ENCODE results near the gene RERE. TPM values are rescaled to one million over a fixed set of nuclear protein-coding genes. Genes with fewer than 3 reads are reported as not detected.

The RERE gene
- 7.4 and 10.3 TPM in 2 replicates for total RNA-seq (2014; rRNA removed; shearing (Covaris generic))

GRCh38 chr1:8817412-8818324 lies at the start of gene RERE:
Gene RERE, minus strand, starts transcription at chr1:8817640.
- DNase-seq (ENCODE audit: low read depth) = peak; percentile 92

DNA sequence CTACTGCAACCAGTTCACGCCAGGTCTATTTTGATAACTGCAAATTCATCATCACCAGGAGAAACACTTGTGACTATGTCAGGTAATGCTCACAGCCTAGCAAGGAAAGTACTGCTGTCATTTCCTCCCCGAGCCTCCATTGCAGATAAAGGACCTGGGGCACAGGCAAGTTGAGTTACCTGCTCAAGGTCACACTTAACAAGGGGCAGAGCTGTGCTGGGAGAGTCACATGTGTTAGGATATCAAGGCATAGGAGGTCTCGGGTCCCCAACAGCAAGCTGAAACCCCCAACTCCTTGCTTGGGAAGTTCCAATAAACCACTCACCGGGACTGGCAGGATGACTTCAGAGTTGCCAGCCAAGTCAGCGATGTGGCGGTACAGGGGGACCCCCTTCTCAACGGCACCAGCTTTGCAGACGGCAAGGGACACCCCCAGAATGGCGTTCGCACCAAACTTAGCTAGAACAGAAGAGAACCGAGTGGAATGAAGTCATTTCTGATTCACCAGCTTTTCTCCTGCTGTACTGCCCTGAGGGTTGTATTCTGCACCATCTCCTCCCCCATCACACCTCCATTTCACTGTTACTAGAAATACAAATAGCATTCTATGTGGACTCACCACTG lies 49.5 kb upstream of the RERE start:
- DNase-seq (ENCODE audit: low read depth) = peak; percentile 43

DNA sequence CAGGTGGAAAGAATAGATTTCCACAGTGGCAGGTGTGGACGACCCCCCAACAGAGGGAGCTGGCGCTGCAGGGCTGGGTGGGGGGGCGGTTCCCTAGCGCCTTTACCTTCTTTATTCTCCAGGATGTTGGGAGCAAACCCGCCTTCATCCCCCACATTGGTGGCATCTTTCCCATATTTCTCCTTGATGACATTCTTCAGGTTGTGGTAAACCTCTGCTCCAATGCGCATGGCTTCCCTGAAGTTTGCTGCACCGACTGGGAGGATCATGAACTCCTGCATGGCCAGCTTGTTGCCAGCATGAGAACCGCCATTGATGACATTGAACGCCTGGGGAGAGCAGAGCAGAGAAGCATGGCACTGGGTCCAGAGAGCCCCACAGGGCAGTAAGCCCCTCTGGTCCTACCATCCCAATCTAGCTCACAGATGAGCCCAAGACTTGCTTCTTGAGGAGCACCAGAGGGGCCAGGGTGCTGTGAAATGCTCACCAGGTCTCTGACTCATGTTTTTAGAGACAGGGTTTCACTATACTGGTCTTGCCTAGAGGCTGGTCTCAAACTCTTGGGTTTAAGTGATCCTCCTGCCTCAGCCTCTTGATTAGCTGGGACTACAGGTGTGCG lies 48.8 kb upstream of the RERE start:
- no peak for DNase-seq (ENCODE audit: low read depth)

DNA sequence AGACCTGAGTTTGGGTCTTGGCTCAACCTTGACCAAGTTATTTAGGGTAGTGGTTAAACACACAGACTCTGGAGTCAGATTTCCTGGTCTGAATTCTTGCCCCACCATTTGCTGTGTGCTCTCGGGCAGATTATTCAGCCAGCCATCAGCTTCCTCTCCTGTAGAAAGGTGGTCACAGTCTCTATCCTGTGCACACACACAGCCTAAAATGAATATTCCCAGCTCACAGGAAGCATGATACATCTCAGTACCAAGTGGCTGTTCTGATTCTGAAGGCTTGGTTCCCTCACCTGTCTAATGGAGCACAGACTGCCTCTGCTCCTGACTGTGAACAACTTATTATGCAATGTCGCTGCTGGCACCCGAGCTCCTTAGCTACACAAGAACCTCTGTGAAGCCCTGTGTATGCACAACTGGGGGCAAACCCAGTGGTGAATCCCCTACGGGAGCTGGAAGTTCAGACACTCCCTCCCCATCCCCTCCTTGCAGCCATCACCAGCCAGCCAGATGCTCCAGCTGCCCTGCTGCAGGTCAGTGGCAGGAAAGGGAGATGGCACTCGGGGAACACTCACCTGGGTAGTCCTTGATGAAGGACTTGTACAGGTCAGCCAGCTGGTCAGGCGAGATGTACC lies 47.4 kb upstream of the RERE start:
- no peak for DNase-seq (ENCODE audit: low read depth)

DNA sequence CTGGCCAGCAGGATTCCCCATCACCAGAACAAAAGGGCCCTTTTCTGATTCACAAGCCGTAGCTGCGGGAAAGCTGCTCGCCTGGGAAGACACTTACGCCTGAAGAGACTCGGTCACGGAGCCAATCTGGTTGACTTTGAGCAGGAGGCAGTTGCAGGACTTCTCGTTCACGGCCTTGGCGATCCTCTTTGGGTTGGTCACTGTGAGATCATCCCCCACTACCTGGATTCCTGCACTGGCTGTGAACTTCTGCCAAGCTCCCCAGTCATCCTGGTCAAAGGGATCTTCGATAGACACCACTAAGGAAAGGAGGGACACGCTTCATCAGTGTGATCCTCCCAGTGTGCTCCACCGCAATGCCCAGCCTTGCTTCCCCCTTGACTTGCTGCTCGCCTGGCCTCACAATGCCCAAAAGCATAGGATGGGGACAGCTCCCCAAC lies 46.4 kb upstream of the RERE start:
- no peak for DNase-seq (ENCODE audit: low read depth)

- no peak for DNase-seq (ENCODE audit: low read depth)
Observed at GRCh38 chr1:8863138-8863537, 45.7 kb upstream of the RERE start.

GRCh38 chr1:8862528-8862927 lies 45.1 kb upstream of the RERE start:
- no peak for DNase-seq (ENCODE audit: low read depth)

DNA sequence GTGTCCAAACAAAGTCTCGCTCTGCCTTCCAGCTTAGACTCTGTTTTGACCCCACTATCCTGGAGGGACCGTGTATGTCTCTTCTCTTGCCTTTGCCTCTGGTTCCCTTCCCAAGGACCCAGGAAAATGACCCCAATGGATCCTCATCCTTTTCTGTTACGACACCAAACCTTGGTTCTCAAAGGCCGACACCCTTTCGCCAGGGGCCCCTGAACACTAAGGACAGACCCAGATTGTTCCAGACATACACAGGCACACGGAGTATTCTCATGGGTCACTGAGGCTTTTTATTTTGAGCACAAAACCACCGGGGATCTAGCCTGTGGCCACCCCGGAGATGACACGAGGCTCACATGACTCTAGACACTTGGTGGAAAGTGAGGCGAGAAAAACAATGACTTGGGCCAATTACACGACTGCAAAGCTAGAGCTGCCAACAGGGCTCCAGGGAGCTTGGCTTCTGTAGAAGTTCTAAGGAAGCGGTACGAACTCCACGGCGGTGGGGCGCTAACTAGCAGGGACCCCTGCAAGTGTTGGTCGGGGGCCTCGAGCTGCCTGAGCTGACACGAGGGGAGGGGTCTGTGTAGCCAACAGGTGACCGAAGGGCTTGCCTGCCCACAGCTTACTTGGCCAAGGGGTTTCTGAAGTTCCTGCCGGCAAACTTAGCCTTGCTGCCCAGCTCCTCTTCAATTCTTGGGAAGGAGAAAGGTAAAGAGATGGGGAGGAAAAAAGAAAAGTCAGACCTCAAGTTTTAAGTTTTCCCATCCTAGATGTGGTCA lies 43.5 kb upstream of the RERE start:
- DNase-seq (ENCODE audit: low read depth) = no peak

DNA sequence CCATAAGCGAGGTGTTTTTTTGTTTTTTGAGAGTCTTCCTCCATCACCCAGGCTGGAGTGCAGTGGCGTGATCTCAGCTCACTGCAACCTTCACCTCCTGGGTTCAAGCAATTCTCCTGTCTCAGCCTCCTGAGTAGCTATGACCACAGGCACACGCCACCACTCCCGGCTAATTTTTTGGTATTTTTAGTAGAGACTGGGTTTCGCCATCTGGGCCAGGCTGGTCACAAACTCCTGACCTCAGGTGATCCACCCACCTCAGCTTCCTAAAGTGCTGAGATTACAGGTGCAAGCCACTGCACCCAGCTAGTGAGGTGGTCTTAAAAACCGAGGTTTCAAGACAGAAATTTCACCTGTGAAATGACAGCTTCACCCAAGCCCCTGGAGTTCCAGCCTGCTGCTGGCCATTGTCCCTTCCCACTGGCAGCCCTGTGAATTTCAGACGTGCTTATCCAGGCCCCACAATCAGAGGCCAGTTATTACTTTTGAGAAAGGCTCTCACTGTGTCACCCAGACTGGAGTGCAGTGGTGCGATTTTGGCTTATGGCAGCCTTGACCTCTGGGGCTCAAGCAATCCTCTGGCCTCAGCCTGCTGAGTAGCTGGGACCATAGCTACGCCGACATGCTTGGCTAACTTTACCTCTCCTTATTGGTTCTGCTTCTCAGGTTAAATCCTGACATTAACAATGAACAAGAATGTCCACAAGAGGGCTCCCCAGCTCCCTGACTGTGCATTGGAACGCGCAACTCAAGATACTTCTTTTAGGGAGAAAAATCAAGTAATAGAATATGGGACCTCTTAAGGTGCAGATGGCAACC lies 41.7 kb upstream of the RERE start:
- peak; percentile 65 for DNase-seq (ENCODE audit: low read depth)

GRCh38 chr1:8858112-8858668 lies 40.8 kb upstream of the RERE start:
- DNase-seq (ENCODE audit: low read depth) = peak; percentile 95

GRCh38 chr1:8856689-8857412 lies 39.4 kb upstream of the RERE start:
- no peak for DNase-seq (ENCODE audit: low read depth)

DNA sequence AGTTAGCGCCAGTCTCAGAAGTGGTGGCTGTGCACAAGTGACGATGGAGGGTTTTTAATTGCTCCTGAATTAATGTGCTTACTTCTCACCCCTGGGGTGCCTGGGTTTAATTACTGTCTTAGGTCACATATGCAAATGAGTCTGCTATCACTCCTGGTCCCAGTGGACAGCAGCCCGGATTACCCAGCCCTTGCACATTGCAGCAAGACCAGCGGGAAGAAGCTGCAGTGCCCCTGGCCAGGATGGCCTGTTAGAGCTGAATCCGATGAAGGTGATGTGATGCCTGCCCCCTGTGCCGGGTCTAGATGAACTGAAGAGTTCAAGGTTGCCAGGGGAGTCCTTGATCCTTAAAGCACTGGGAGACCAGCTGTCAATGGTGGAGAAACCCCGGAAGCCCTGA lies 36.8 kb upstream of the RERE start:
- DNase-seq (ENCODE audit: low read depth) = no peak

GRCh38 chr1:8851060-8851459 lies 33.6 kb upstream of the RERE start:
- DNase-seq (ENCODE audit: low read depth) = no peak

DNA sequence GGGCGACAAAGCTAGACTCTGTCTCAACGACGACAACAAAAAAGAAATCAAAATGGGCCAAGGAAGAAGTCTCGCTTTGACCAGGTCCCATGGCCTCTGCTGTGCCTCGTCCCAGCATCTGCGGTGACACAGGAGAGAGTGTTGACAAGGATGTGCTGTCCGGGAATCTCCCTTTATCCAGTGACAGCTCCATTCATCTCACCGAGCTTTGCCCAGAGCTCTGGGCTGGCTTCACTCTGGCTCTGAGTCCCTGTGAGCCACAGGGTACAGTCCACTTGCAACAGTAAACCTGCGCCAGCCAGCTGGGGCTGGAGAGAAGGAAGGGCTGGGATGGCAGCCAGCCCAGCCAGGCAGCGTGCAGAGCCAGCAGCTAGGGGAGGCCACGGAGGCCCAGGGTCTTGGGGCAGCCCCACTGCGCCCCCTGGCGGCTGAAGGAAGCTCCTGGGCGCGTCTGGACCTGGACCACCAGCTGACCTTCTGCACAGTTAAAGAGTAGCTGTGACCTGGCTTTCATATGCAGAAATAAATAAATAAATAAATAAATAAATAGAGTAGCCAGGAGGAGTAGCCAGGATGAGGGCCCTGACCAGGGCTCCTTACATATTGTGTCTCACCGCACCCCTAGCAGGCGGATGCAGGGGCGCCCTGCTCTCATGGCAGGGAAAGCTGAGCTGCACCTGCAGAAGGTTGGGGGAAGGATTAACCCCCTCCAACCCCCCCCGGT lies 31.4 kb upstream of the RERE start:
- DNase-seq (ENCODE audit: low read depth) = peak; percentile 92

DNA sequence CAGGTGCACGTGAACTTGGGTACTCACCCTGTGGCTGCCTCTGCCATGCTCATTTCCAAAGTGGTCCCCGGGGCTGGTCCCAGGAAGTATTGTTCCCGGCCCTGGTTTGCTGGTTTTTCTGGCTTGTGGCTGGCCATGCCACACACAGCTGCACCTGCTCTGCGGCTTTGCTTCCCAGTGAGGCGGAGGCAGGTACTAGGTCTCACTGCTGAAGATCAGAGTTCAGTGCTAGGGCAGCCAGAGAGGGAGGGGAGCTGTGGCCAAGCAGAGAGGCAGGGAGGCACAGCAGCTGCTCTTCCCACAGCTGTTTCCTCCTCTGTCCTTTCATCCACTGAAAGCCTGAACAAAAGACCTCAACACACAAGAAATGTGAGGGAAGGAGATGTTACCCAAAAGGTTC lies 30.6 kb upstream of the RERE start:
- no peak for DNase-seq (ENCODE audit: low read depth)

- DNase-seq (ENCODE audit: low read depth) = no peak
Observed at GRCh38 chr1:8846263-8846662, 28.8 kb upstream of the RERE start.

DNA sequence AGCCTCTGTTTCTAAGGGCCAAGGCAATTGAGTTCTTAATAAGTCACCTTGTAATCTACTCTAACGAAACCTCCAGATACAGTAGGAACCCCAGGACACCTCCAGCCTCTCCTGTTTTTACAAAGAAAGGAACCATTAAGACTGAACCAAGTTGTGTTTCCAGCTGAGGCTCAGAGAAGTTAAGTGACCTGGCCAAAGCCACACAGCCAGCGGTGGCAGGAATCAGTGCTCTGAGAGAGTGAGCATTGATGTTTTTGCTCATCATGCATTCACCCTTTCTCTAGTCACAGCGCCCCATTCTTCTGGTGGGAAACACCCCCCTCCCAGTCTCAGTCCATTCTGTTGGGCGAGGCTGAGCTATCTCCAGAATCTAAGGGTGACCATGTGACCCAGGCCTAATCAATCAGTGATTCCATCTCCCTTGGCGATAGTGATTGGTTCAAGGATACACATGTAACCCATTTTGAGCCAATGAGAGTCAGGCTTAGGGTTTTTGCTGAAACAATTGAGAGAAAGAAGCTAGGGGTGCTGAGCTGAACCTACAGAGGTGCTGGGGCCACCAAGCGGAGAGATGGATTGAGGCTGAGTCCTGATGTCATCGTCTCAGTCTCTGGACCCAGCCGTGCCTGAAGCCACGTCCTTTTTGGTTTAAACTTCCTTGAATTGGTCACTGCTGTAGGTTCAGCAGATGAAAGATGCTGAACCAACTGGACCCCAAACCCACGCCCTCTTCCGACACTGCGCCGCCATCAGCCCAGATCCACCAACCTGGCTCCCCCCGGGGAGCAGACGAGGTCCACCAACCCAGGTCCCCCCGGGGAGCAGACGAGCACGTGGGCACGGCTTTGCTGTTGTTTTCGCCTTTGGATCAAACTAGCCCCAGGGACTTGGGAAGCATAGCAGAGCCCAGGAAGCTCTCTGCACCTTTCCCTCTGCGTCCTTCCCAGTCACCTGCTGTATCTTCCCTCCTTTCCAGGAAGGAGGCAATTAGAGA lies 28.0 kb upstream of the RERE start:
- no peak for DNase-seq (ENCODE audit: low read depth)

All from RPMI7951 (cell line).